DMS153 treated with DMSO at 0.1 percent for 48 hours (cell line): ENCODE data around the gene TMEM204.

Experiments
- DNase-seq: peaks from one replicate; lab custom pipeline; 2025; ENCODE audit not compliant: unreplicated experiment; lab: John Stamatoyannopoulos, UW

Gene TMEM204

DNA sequence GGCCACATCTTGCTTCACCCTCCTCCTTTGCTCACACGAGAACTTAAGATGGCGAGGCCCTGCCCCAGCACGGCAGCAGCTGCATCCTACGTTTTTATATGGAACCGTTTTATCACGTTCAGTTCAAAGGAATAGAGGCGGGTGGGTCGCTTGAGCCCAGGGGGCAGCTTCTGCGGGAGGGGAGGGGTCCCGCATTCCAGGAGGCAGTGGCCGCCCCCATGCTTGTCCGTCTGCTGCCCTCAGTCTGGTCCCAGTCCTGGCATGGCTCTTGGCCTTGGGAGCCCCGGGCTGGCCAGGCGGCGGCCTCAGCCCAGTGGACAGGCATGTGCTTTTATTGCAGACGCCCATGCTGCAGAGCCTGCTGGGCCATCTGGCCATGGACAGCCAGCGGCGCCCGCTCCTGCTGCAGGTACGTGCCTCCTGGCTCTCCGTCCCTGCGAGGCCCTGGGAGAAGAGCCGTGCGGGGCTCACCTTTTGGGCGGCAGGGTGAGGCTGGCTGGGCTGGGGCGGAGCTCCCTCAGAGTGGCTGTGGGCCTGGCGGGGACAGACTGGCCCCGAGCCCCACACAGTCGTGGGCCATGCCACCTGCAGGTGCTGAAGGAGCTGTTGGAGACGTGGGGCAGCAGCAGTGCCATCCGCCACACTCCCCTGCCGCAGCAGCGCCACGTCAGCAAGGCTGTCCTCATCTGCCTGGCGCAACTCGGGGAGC, 33.6 kb upstream of the TMEM204 start:
- DNase-seq: no peak

DNA sequence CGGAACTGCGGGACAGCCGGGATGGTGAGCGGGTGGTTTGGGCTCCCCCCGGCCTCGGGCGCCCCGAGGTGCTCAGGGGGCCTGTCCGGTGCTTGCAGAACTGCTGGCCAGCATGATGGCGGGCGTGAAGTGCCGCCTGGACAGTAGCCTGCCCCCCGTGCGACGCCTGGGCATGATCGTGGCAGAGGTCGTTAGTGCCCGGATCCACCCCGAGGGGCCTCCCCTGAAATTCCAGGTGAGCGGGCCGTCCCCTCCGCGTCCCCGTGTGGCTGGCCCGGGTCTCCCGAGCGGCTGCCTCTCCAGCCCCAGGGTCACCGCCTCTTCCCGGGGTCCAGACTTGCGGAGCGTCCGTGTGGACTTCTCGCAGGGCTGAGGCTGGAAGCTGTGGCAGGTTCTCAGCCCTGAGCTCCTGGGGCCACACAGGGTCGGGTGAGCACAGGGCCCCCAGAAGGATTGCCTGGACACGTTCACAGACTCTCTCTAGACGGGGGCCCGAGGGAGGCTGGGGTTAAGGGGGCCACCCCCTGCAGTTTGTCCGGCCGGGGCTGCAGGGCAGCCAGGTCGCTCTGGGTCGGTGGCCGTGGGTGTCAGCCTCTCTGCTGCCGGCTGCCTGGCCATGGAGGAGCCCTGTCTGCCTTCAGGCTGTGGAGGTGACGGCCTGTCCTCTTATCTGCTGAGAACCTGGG, 32.9 kb upstream of the TMEM204 start:
- no peak for DNase-seq

DNA sequence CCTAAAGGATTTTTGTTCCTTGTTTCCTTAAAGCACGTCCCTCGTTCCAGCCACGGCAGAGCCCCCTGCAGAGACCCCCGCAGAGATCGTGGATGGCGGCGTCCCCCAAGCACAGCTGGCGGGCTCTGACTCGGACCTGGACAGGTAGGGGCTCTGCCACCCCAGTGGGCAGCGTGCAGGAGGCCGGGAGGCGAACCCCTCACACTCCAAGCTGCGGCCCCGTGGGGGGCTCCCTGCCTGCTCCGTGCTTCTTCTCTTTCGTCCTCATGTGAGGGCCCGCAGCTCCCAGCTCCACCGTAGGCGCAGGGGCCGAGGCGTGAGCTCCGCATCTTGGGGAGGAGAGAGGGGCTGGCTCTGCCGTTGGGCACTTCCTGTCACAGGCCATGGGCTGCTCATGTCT, 31.8 kb upstream of the TMEM204 start:
- DNase-seq: no peak

DNA sequence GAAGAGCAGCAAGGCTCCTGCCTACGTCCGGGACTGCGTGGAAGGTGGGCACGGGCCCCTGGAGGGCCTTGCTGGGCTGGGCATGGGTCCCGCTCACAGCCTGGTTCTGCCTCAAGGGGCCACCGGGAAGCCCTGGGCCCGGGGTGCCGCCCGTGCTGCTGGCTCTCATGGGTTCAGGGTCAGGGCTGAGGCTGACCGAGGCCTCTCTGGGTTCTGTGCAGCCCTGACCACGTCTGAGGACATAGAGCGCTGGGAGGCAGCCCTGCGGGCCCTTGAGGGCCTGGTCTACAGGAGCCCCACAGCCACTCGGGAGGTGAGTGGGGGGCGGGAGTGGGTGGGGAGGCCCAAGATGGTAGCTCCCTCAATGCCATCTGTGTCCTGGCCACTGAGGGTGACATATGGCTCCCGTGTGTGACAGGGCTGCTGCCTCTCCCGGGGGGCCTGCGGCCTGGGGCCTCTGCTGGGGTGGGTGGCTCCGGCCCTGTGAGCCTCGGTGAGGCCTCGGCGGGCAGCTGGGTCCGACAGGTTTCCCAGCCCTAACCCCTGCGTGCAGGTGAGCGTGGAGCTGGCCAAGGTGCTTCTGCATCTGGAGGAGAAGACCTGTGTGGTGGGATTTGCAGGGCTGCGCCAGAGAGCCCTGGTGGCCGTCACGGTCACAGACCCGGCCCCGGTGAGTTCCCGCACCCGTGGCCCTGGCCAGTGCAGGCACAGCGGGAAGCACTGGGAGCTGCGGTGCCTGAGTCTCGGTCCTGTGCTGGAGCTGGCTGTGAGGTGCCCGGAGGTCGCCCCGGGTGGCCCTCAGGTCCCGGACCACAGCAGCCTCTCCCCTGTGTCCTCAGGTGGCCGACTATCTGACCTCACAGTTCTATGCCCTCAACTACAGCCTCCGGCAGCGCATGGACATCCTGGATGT, 31.1 kb upstream of the TMEM204 start:
- no peak for DNase-seq

DNA sequence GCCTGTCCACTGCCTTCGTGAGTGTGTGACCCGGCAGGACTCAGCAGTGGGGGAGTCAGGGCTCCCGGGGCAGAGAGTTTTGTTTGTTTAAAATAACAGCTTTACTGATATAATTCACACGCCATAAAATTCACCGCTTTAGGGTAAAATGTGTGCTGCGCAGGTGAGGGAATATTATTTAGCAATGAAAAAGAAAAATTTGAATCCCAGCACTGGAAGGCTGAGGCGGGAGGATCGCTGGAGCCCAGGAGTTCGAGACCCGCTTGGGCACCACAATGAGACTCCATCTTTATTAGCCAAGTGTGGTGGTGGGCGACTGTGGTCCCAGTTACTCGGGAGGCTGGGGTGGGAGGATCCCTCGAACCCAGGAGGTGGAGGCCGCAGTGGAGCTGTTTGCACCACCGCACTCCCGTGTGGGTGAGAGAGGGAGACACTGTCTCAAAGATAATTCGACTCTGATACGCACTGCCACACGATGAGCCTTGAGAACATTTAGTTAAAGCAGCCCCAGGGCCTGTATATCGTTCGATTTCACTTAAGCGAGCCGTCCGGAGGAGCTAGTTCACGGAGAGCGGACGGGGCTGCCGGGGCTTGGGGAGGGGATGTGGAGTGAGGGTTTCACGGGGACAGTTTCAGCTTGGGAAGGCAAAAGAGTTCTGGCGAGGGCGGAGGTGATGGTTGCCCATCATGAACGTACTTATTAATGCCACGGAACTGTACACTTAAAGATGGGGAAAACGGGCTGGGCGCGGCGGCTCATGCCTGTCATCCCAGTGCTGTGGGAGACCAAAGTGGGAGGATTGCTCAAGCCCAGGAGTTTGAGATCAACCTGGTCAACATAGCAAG, 30.1 kb upstream of the TMEM204 start:
- DNase-seq: no peak

DNA sequence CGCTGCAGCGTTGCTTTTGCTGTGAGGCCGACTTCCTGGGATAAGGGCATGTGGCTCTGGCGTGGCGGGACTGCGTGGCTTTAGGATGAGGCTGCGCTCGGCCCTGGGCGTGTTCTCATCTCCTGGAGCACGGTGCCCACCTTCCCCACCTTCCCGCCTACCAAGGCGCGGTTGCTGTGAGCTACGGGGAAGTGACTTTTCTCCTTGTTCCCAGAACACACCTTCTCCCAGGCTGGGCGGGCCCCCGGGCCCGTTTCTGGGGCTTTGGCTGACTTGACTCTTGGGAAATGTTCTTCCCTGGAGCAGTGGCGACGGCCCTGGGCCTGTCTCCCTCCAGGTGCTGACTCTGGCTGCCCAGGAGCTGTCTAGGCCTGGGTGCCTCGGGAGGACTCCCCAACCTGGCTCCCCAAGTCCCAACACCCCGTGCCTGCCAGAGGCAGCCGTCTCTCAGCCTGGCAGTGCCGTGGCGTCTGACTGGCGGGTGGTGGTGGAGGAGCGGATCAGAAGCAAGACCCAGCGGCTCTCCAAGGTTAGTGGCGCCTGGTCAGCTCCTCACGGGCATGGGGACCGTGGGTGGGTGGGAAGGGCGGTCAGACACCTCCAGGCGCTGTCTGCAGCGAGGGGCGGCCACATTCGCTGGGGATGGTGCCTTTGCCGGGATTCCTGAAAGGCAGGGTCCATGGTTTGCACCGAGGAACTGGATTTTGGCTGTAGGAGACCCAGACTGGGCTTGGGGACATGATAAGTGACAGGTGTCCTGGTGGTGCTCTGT, 28.2 kb upstream of the TMEM204 start:
- DNase-seq: no peak

DNA sequence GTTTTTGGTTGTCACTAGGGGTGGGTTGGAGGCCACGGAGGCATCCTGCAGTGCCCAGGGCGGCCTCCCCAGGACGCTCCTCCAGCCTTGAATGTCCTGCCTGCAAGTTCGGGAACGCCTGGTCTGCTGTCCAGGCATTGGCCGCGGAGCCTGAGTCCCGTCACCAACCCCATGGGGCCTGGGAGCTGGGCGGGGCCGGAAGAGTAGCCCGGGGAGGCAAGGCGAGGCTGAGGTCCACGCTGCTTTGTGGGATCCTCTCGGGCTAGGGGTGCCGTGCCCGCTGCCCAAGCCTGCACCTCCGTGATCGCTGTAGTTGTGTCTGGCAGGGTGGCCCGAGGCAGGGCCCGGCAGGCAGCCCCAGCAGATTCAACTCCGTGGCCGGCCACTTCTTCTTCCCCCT, 27.6 kb upstream of the TMEM204 start:
- DNase-seq: no peak

DNA sequence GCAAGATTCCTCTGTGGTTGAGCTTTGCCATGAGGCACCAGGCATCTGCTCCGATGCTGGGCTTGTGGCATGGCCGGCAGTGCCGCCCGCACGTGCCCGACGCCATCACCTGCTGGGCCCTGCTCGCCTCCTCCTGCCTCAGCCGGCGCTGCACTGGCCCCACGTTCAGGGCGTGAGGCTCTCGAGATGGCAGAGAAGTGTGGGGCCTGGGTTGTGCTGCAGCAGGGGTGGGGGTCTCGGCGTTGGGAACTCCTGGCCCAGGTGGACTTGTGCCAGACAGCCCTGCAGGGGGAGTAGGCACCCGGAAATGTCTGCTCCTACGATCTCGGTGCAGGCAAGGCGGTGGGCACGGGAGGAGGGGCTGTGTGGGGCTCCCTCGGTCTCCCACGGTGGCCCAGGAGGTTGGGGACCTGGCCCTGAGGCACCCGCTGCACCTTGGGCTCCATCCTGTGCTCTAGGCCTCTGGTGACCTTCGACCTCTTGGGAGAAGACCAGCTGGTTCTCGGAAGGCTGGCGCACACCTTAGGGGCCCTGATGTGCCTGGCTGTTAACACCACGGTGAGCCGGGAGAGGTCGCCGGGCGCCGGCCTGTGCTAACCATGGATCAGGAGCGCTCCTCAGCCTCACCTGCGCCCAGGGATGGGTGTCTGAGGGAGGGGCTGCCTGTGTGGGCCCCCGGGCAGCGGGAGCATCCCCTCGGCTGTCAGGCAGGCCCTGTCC, 26.8 kb upstream of the TMEM204 start:
- no peak for DNase-seq

DNA sequence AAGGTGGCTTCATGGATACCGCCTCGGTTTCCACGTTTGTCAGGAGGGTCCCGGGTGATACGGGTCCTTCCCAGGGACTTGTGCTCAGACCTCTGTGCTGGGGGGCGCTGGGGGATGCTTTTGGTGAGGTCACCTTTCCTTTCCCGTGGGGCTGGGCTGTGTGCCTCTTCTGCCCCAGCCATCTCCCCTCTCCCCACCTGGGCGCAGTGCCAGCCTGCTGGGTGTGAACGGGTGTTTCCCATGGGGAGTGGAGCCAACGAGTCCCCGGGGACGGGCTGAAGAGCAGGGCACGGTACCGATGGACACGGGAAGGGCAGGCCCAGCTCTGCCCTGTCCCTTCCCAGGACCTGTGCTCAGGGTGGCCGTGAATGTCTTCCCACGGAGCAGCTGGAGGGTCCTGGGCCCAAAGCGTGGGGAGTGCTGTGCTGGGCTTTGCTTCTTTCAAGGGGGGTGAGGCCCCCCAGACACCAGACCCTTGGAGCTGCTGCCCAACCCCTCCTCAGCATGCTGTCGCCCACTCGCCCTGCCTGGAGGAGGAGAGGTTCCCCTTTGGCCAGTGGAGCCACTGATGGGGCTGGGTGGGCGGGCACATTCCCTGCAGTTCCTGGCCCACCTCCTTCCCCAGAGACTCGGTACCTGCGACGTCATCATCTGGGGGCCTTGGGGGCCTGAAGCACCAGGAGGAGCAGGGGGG, 24.8 kb upstream of the TMEM204 start:
- DNase-seq: no peak

DNA sequence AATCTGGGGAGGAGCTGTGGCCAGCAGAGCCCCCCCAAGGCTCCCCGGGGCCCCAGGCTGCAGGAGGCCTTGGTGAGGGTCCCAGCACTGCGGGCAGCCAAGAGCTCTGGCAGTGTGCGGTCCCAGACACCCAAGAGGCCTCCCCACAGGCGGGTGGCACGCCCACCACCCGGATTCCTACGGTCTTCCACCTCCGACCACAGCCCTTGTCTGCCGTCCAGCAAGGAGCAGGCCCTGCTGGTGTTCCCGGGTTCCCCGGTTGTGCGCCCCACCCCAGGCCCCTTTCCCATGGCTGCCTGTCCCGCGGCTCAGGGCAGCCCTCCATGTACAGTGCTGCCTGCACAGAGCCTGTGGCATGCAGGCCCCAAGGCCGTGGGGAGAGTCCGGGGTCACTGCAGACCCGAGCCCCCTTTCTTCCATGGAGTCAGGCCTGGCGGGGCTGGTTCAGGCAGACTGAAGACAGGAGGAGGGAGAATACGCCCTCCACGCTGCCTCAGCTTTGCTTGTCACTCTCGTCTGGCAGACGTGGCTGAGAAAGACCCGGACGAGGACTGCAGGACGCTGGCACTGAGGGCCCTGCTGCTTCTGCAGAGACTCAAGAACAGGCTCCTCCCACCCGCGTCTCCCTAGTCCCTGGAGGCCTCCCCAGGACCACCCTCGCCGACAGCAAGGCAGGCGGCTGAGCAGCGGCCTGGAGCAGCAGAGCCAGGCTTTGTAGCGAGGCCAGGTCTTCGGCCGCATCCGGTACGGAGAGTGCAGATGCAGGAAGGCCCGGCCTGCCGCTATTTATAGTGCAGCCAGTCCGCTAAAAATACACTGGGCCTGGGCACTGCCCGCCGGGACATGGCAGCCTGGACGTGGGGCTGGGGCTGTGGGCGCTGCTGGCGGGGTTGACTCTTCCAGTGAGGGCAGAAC, 23.9 kb upstream of the TMEM204 start:
- DNase-seq: no peak

DNA sequence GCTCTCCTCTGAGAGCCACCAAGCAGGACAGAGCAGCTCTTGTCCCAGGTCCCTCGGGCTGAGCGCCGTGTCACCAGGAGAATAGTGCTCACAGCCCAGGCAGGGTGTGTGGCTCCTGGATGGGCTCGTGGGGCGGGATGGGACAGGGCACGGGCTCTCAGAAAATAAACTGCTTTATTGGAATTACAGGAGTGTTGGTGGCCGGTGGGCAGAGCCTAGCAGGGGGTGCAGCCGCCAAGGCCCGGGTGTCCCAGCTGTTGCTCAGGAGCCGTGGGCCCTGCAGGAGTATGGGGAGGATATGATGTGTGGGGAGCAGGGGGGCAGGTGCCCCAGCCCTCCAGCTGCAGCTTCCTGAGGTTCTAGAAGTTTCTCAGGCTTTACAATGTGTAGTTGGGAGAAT, 23.2 kb upstream of the TMEM204 start:
- DNase-seq: no peak

DNA sequence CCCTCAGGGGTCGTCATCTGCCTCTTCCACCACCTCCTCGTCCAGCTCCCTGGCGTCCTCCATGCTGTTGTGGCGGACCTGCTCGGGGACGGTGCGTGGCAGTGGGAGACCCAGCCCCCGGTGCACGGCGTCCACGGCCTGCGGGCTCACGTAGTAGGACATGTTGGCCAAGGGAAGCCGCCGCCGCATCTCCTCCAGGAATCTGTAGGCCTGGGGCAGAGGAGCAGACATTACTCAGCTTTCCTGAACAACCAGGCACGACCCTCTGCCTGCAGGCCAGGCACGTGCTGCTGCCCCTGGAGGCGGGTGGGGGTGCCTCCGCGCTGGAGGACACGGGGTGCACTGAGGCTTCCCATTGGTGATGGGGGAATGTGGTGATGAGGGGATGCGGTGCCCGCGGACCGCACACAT, 22.5 kb upstream of the TMEM204 start:
- no peak for DNase-seq

DNA sequence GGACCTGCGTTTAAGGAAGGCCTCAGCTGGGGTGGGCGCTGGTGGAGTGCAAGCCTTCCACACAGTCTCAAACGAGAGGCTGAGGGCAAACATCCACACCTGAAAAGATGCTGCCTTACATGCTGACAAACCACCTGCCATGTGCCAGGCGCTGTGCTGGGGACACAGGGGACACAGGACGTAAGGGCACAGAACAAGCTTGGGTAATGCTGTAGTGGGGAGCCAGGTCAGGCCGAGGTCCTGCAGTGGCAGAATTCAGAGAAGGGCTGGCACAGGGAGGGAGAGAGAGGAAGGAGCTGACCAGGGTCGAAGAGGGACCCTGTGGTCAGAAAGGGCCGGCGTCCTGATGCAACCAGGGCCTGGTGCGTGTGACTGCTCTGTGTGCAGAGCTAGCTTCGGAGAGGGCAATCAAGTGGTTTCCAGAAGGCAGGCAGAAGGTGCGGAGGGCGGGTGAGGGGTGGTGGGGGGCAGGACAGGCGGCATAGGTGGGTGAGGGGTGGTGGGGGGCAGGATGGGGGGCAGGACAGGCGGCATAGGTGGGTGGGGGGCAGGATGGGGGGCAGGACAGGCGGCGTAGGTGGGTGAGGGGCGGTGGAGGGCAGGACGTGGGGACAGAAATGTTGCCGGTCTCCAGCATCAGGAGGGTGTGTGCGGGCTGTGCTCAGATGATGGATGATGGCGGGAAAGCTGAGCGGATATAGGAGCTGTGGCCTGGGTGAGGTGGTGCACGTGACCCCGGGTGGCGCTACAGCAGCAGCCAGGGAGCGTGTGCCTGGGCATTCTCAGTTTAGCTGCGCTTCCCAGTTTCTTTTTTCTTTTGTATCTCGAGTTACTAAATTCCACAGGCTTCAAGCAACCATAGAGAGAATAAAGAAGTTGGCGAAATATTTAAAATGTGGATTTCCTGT, 21.6 kb upstream of the TMEM204 start:
- DNase-seq: no peak

DNA sequence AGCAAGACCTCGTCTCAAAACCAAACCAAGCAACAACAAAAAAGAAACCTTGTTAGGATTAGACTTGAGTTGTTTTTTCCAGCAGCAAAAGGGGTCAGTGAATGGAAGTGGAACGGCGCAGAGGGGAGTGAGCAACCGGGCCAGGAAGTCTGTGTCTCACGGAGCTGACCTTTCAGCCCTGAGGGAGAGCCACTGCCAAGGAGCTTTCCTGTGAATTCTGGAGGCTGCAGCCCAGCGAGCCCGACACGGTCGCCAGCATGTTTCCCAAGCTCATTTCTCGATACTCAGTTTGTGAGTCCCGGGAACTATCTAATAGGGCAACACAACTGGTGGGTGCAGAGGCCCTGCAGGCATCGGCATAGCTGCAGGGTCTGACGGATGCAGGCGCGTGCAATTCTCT, 20.7 kb upstream of the TMEM204 start:
- no peak for DNase-seq

DNA sequence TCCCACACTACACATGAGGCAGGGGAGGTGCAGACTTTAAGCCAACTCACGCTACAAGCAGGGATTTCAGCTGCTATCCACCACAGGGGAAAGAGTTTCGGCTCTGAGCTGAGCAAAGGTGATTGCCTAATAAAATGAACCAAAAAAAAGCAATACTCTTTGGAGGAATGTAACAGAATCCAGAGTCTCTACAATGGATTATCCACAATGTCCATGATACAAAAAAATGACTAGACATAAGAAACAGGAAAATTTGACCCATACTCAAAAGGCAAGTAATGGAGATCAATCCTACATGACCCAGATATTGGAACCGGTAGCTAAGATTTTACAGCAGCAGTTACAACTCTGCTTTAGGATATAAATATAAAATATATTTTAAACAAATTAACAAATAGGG, 19.0 kb upstream of the TMEM204 start:
- no peak for DNase-seq

DNA sequence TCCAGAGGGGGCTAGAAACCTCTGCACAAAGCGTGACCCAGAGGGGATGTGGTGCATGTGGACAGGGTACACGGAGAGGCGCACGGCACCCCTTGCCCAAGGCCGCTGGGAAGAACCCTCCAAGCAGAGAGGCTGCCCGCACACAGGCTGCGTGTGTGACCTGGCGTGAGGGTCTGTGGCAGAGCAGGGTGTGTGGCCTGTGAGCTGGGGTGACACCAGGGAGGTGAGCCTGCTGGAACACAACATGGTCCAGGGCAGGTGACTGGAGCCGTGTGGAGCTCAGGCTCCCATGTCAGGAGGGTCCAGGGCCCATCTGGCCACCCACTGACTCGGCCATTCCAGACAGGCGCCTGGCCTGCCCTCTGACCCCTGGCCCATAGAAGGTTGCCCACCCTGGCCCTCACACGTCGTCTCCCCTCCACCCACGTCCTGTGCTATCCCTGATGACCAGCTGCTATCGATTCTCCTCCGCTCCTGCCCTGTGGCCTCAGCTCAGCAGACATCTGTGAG, 14.8 kb upstream of the TMEM204 start:
- no peak for DNase-seq

DNA sequence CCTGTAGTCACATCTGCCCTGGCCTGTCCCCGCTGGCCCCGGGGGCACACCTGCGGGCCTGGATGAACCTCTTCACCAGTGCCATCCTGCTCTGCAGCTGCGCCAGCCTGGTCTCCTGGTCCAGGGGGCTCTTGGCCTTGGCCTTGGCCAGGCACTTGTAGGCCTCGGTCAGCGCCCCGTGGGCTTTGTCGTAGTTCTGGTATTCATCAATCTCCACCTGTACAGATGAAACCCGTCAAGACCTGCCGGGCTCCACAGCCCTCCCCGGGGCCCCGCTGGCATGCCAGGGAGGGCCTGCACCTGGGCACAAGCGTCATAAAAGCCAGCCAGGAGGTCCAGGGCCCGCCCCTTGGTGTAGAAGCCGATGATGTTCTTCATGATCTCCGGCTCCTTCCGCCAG, 13.6 kb upstream of the TMEM204 start:
- no peak for DNase-seq
